HepG2 (cell line): Measurements from ENCODE around the gene KRCC1. TPM values are rescaled to one million over a fixed set of nuclear protein-coding genes. Genes with fewer than 3 reads are reported as not detected.

Experiments
- KDM5B ChIP-seq: sonication (generic); formaldehyde crosslinking; IDR thresholded peaks from 2 replicates; pipeline ENCODE4 v1.4.0; 2020; ENCODE audit warnings: missing genetic modification reagents, mild to moderate bottlenecking, borderline replicate concordance
- KLF11 ChIP-seq: IDR thresholded peaks from 2 replicates; pipeline ENCODE4 v1.6.1; 2016; ENCODE audit warnings: missing compliant biosample characterization
- POLR2AphosphoS5 ChIP-seq: IDR thresholded peaks from 2 replicates; pipeline ENCODE4 v1.6.1; 2012; ENCODE audit warnings: low read depth, low read length
- RFX1 ChIP-seq: fragments of 450-650 bp; IDR thresholded peaks from 2 replicates; pipeline ENCODE4 v1.6.1; 2017
- SATB2 ChIP-seq: sonication (generic); formaldehyde crosslinking; IDR thresholded peaks from 2 replicates; pipeline ENCODE4 v1.5.0; 2020; ENCODE audit warnings: missing genetic modification reagents
- SRSF4 ChIP-seq: fragments of 200-400 bp; formaldehyde crosslinking; IDR thresholded peaks from one replicate; pipeline ENCODE4 v1.6.1; 2018; ENCODE audit warnings: mild to moderate bottlenecking, low read depth, low read length, moderate library complexity; ENCODE audit not compliant: poor library complexity, severe bottlenecking
- XRCC5 ChIP-seq: fragments of 200-400 bp; formaldehyde crosslinking; optimal IDR thresholded peaks from 2 replicates; pipeline ENCODE3; 2017; ENCODE audit warnings: mild to moderate bottlenecking, low read length
- ZNF619 ChIP-seq: sonication (generic); formaldehyde crosslinking; IDR thresholded peaks from 2 replicates; pipeline ENCODE4 v1.4.0; 2020; ENCODE audit warnings: mild to moderate bottlenecking, missing genetic modification reagents
- ZNF747 ChIP-seq: sonication (generic); formaldehyde crosslinking; IDR thresholded peaks from 2 replicates; pipeline ENCODE4 v1.8.1; 2023; ENCODE audit warnings: missing genetic modification reagents, mild to moderate bottlenecking, borderline replicate concordance
- ZNF776 ChIP-seq: sonication (generic); formaldehyde crosslinking; IDR thresholded peaks from 2 replicates; pipeline ENCODE4 v1.4.0; 2020; ENCODE audit warnings: mild to moderate bottlenecking, missing genetic modification reagents
- ZSCAN12 ChIP-seq: sonication (generic); formaldehyde crosslinking; IDR thresholded peaks from 2 replicates; pipeline ENCODE4 v1.9.0; 2021; ENCODE audit warnings: mild to moderate bottlenecking, missing genetic modification reagents
- polyA plus RNA-seq, 8 experiments: library from polyadenylated mRNA; depleted of rRNA in 3 of 8; stranded (reverse) in 7 of 8; unstranded in 1 of 8; fragments of >200 nt; fragmentation: Illumina TruSeq in 4 of 8; extraction: Trizol in 4 of 8; gene quantifications; 2 replicates each; pipeline versions ENCODE4 v1.2.1 to v1.2.3, GENCODE V29; 2011 to 2016; ENCODE audit warnings: low read depth in 4 of 8, missing spikeins in 1 of 8, mixed read lengths in 1 of 8; ENCODE audit not compliant: insufficient read depth in 1 of 8
- total RNA-seq, 5 experiments: library from RNA; depleted of rRNA; stranded (reverse); fragments of >200 nt; fragmentation: Illumina TruSeq; extraction: Trizol; gene quantifications; 2 replicates each; pipeline ENCODE4 v1.2.3, GENCODE V29; 2016; ENCODE audit warnings: low read depth in 1 of 5
- TF ChIP-seq, protein P1 (sequence below): sonication (generic); formaldehyde crosslinking; IDR thresholded peaks from 2 replicates; pipeline ENCODE4 v1.4.0; 2020; ENCODE audit warnings: mild to moderate bottlenecking, missing genetic modification reagents
- TF ChIP-seq, protein P2 (sequence below): sonication (generic); formaldehyde crosslinking; IDR thresholded peaks from 2 replicates; pipeline ENCODE4 v1.5.0; 2020; ENCODE audit warnings: mild to moderate bottlenecking, missing genetic modification reagents
- TF ChIP-seq, protein P3 (sequence below): sonication (generic); formaldehyde crosslinking; IDR thresholded peaks from 2 replicates; pipeline ENCODE4 v1.4.0; 2020; ENCODE audit warnings: mild to moderate bottlenecking, missing genetic modification reagents, borderline replicate concordance
- TF ChIP-seq, protein P4 (sequence below): IDR thresholded peaks from 2 replicates; pipeline ENCODE4 v1.6.1; 2016; ENCODE audit warnings: mild to moderate bottlenecking

Gene KRCC1
- total and polyA plus RNA-seq, 2 of the 13 experiments (the other 11 are each of a cell fraction or from before 2014, with no cell fraction given): 6.5 to 7.7 TPM

DNA sequence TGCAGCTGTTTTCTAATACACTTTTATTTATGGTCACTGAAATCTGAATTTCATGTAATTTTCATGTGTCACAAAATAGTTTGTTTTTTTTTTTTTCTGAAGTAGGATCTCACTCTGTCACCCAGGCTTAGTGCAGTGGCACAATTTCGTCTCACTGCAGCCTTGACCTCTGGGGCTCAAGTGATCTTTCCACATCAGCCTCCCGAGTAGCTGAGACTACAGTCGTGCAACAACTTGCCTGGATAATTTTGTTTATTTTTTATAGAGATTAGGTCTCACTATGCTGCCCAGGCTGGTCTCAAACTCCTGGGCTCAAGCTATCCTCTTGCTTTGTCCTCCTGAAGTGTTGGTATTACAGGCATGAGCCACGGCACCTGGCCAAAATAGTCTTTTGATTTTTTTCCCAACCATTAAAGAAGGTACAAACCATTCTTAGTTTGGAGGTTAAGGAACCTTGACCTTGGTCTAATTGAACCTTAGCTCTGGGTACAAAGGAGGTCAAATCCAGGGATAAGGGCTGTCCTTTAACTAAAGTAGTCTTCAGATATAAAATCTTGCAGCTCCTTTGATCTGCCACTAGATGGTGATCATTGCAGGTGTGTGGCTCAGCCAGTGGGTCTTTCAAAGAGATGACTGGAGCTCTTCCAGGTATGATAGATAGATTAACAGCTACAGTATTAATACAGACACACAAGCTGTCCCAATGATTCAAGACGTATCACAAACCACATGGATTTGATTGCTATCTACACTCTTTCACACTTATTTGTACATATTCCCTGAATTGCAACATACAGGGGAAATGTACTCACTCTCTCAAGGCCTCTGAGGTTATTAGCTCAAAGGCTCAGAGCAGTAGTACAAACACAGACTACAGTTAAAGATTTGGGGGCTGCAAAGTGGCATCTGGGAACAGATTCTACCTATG is 4.7 kb upstream of the KRCC1 start (continued):
- TF ChIP-seq, protein P1, sequence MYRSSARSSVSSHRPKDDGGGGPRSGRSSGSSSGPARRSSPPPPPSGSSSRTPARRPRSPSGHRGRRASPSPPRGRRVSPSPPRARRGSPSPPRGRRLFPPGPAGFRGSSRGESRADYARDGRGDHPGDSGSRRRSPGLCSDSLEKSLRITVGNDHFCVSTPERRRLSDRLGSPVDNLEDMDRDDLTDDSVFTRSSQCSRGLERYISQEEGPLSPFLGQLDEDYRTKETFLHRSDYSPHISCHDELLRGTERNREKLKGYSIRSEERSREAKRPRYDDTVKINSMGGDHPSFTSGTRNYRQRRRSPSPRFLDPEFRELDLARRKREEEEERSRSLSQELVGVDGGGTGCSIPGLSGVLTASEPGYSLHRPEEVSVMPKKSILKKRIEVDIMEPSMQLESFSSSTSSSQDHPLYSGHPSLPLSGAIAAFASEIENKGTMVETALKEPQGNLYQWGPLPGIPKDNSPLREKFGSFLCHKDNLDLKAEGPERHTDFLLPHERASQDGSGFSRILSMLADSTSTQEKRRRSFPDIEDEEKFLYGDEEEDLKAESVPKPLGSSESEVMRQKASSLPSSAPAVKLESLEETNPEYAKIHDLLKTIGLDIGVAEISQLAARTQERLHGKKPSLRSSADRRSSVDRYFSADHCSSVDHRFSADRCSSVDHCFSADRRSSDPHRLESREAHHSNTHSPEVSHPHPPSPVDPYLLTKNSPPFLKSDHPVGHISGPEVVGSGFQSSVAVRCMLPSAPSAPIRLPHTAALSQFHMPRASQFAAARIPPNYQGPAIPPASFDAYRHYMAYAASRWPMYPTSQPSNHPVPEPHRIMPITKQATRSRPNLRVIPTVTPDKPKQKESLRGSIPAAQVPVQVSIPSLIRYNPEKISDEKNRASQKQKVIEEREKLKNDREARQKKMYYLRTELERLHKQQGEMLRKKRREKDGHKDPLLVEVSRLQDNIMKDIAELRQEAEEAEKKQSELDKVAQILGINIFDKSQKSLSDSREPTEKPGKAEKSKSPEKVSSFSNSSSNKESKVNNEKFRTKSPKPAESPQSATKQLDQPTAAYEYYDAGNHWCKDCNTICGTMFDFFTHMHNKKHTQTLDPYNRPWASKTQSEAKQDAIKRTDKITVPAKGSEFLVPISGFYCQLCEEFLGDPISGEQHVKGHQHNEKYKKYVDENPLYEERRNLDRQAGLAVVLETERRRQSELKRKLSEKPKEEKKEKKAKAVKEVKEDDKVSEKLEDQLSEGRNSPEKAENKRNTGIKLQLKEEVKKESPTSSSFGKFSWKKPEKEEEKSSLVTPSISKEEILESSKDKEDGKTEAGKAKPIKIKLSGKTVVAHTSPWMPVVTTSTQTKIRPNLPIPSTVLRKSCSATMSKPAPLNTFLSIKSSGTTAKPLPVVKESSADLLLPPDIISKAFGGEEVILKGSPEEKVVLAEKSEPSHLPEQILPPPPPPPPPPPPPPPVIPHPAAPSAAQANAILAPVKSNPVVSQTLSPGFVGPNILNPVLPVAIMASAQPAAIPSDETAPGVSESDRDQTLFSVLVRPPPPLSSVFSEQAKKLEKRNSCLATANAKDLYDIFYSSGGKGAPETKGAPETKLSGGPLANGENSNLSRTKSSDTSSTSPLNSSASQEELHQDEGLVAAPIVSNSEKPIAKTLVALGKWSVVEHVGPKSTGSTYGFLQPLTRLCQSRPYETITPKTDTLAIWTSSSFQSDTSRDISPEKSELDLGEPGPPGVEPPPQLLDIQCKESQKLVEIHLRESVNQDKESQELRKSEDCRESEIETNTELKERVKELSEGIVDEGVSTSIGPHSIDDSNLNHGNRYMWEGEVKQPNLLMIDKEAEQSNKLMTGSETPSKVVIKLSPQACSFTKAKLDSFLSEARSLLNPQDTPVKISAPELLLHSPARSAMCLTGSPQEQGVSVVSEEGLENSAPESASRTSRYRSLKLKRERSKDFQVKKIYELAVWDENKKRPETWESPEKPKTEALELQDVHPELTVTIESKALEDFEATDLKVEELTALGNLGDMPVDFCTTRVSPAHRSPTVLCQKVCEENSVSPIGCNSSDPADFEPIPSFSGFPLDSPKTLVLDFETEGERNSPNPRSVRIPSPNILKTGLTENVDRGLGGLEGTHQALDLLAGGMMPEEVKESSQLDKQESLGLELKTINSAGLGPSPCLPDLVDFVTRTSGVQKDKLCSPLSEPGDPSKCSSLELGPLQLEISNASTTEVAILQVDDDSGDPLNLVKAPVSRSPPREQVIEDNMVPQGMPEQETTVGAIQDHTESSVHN: no peak
- TF ChIP-seq ZNF776 (CRISPR knock-in tag) (no peak), ZSCAN12 (CRISPR knock-in tag) (0 out of 2 replicates have a peak, but pooled peaks have one; percentile 59), ZNF619 (CRISPR knock-in tag) (no peak), XRCC5 (no peak), KLF11 (CRISPR knock-in tag) (no peak), KDM5B (CRISPR knock-in tag) (no peak), RFX1 (no peak), SRSF4 (no peak), POLR2AphosphoS5 (no peak), ZNF747 (CRISPR knock-in tag) (no peak), SATB2 (CRISPR knock-in tag) (no peak)
- TF ChIP-seq, protein P2, sequence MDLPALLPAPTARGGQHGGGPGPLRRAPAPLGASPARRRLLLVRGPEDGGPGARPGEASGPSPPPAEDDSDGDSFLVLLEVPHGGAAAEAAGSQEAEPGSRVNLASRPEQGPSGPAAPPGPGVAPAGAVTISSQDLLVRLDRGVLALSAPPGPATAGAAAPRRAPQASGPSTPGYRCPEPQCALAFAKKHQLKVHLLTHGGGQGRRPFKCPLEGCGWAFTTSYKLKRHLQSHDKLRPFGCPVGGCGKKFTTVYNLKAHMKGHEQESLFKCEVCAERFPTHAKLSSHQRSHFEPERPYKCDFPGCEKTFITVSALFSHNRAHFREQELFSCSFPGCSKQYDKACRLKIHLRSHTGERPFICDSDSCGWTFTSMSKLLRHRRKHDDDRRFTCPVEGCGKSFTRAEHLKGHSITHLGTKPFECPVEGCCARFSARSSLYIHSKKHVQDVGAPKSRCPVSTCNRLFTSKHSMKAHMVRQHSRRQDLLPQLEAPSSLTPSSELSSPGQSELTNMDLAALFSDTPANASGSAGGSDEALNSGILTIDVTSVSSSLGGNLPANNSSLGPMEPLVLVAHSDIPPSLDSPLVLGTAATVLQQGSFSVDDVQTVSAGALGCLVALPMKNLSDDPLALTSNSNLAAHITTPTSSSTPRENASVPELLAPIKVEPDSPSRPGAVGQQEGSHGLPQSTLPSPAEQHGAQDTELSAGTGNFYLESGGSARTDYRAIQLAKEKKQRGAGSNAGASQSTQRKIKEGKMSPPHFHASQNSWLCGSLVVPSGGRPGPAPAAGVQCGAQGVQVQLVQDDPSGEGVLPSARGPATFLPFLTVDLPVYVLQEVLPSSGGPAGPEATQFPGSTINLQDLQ (CRISPR knock-in tag): no peak
- TF ChIP-seq, protein P3, sequence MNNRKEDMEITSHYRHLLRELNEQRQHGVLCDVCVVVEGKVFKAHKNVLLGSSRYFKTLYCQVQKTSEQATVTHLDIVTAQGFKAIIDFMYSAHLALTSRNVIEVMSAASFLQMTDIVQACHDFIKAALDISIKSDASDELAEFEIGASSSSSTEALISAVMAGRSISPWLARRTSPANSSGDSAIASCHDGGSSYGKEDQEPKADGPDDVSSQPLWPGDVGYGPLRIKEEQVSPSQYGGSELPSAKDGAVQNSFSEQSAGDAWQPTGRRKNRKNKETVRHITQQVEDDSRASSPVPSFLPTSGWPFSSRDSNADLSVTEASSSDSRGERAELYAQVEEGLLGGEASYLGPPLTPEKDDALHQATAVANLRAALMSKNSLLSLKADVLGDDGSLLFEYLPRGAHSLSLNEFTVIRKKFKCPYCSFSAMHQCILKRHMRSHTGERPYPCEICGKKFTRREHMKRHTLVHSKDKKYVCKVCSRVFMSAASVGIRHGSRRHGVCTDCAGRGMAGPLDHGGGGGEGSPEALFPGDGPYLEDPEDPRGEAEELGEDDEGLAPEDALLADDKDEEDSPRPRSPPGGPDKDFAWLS (CRISPR knock-in tag): no peak
- TF ChIP-seq, protein P4, sequence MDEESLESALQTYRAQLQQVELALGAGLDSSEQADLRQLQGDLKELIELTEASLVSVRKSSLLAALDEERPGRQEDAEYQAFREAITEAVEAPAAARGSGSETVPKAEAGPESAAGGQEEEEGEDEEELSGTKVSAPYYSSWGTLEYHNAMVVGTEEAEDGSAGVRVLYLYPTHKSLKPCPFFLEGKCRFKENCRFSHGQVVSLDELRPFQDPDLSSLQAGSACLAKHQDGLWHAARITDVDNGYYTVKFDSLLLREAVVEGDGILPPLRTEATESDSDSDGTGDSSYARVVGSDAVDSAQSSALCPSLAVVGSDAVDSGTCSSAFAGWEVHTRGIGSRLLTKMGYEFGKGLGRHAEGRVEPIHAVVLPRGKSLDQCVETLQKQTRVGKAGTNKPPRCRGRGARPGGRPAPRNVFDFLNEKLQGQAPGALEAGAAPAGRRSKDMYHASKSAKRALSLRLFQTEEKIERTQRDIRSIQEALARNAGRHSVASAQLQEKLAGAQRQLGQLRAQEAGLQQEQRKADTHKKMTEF (CRISPR knock-in tag): no peak
